ENCODE results near the gene PLEKHH2.

PLEKHH2 gene

DNA sequence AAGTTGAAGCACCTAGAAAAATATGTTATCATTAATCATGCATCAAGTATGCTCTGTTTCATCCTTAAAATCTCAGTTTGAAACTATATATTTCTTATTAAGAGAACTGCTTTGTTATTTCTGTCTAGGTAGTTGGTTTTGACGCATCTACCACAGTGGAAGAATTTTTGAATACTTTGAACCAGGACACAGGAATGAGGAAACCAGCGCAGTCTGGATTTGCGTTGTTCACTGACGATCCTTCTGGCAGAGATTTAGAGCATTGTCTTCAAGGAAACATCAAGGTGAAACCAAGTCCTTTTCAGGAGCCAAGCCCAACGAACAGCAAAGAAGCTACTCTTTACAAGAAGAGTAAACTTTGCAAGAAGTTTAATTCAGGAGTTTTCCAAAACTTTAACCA, 106.6 kb downstream of the PLEKHH2 start:
- no peak for DNase-seq (ENCODE audit: low spot score)
- no peak for ATAC-seq (ENCODE audit: low read depth)
- no peak overlapping the region for H3K27ac ChIP-seq (ENCODE audit: poor library complexity, severe bottlenecking)

DNA sequence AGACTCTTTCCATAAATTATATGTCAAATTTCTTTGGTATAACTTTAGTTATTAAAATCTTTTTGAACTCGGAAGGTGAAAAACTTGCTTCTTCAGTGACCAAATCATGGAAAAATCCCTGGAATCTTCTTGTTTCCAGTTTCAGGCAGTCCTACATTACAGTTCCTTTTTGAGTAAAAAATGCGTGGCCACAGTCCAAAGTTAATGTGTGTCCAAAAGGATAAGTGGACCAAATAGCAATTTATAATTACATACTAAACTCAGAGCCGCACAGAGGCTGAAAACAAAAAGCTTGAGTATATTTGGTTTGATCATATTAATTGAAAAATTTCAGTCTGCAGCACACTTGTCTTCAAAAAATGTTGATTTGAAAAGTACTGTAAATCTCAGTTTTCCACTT, 108.4 kb downstream of the PLEKHH2 start:
- H3K4me3 ChIP-seq (ENCODE audit: severe bottlenecking), result no peak overlapping the region
- H3K27ac ChIP-seq (ENCODE audit: poor library complexity, severe bottlenecking), result no peak overlapping the region
- no peaks in the 10 kb centered on the region for H3K27me3 ChIP-seq (ENCODE audit: insufficient read depth, poor library complexity, severe bottlenecking)
- no peaks in the 10 kb centered on the region for H3K36me3 ChIP-seq (ENCODE audit: low read depth)
- ATAC-seq (ENCODE audit: low read depth), result no peak
- DNase-seq (ENCODE audit: low spot score), result no peak
- TF ChIP-seq, protein P1, sequence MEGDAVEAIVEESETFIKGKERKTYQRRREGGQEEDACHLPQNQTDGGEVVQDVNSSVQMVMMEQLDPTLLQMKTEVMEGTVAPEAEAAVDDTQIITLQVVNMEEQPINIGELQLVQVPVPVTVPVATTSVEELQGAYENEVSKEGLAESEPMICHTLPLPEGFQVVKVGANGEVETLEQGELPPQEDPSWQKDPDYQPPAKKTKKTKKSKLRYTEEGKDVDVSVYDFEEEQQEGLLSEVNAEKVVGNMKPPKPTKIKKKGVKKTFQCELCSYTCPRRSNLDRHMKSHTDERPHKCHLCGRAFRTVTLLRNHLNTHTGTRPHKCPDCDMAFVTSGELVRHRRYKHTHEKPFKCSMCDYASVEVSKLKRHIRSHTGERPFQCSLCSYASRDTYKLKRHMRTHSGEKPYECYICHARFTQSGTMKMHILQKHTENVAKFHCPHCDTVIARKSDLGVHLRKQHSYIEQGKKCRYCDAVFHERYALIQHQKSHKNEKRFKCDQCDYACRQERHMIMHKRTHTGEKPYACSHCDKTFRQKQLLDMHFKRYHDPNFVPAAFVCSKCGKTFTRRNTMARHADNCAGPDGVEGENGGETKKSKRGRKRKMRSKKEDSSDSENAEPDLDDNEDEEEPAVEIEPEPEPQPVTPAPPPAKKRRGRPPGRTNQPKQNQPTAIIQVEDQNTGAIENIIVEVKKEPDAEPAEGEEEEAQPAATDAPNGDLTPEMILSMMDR (IDR thresholded peaks at IDR 0.05; ENCODE audit: poor library complexity, severe bottlenecking), result no peak
- no peaks in the 10 kb centered on the region for H3K9me3 ChIP-seq (ENCODE audit: severe bottlenecking)
- H3K4me1 ChIP-seq (ENCODE audit: insufficient read depth, poor library complexity, severe bottlenecking), result peaks cover 3% of the 10 kb centered on the region

More for the DNA sequence above, 106.6 kb downstream of the PLEKHH2 start:
- TF ChIP-seq, protein P1 (IDR thresholded peaks at IDR 0.05; ENCODE audit: poor library complexity, severe bottlenecking), result no peak
- H3K9me3 ChIP-seq (ENCODE audit: severe bottlenecking), result no peaks in the 10 kb centered on the region
- H3K36me3 ChIP-seq (ENCODE audit: low read depth), result no peaks in the 10 kb centered on the region
- no peak overlapping the region for H3K4me3 ChIP-seq (ENCODE audit: severe bottlenecking)
- H3K4me1 ChIP-seq (ENCODE audit: insufficient read depth, poor library complexity, severe bottlenecking), result peaks cover 3% of the 10 kb centered on the region
- no peaks in the 10 kb centered on the region for H3K27me3 ChIP-seq (ENCODE audit: insufficient read depth, poor library complexity, severe bottlenecking)

DNA sequence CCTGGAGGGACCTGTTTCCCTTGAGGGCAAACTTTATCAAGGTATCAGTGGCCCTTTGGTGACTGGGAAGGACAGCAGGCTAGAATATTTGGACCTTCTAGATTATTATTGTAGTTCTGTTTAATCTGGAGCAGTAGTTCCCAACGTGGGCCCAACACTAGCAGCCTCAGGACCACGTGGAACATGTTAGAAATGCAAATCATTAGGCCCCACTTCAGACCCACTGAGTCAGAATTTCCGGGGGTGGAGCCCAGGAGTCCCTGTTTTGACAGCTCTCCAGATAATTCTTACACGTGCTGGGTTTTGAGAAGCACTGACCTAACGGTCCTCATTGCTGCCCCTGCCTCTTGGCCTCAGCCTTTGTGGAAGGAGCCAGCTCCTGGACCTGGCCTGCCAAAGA, 111.3 kb downstream of the PLEKHH2 start:
- no peak for DNase-seq (ENCODE audit: low spot score)
- Histone ChIP-seq H3K9me3 (ENCODE audit: severe bottlenecking) (no peaks in the 10 kb centered on the region), H3K36me3 (ENCODE audit: low read depth) (no peaks in the 10 kb centered on the region), H3K4me3 (ENCODE audit: severe bottlenecking) (no peak overlapping the region), H3K4me1 (ENCODE audit: insufficient read depth, poor library complexity, severe bottlenecking) (peaks cover 3% of the 10 kb centered on the region), H3K27ac (ENCODE audit: poor library complexity, severe bottlenecking) (no peak overlapping the region), H3K27me3 (ENCODE audit: insufficient read depth, poor library complexity, severe bottlenecking) (no peaks in the 10 kb centered on the region)
- TF ChIP-seq, protein P1 (IDR thresholded peaks at IDR 0.05; ENCODE audit: poor library complexity, severe bottlenecking), result no peak
- no peak for ATAC-seq (ENCODE audit: low read depth)

DNA sequence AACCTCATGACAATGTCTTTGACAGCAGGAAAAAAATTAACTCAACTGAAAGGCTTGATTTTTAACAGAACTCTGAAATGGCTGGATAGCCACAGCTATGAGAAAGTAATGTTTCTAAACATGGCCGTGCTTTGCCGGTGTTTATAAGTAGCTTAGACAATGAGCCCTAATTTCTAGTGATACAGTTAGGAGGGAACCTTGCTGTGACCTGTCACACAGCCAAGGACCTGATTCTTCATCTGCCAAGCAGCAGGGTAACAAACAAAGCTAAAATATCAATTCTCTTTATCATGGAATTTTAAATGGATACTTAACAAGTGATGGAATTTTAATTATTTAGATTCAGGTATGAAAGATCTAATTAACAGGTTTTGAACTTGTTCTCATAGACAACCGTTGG, 112.5 kb downstream of the PLEKHH2 start:
- ATAC-seq (ENCODE audit: low read depth) (no peak), DNase-seq (ENCODE audit: low spot score) (no peak)
- Histone ChIP-seq H3K9me3 (ENCODE audit: severe bottlenecking) (no peaks in the 10 kb centered on the region), H3K4me1 (ENCODE audit: insufficient read depth, poor library complexity, severe bottlenecking) (peaks cover 3% of the 10 kb centered on the region), H3K4me3 (ENCODE audit: severe bottlenecking) (no peak overlapping the region), H3K27ac (ENCODE audit: poor library complexity, severe bottlenecking) (no peak overlapping the region), H3K36me3 (ENCODE audit: low read depth) (no peaks in the 10 kb centered on the region), H3K27me3 (ENCODE audit: insufficient read depth, poor library complexity, severe bottlenecking) (no peaks in the 10 kb centered on the region)
- TF ChIP-seq, protein P1 (IDR thresholded peaks at IDR 0.05; ENCODE audit: poor library complexity, severe bottlenecking), result no peak

DNA sequence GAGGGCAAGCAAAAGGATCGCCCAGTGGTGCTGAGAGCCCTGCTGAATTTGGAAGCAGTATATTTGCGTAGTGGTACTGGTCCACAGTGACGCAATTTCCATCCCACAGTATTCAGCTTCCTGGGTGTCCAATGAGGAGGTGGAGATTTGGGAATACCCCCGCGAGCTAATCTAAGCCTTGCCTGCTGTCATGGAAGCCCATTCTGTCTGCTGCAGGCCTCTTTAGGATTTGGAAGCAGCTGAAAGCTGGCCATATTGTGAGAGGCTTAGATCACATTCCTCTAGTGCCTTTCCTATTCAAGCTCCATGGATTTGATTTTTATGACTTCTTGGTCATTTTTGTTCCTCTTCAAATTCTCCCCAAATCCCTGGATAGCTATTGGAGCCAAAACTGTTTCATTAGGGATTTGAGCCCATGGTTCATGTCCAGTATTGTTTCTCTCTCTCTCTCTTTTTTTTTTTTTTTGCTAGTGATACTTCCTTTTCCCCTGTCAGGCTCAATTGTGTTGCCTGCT, 114.5 kb downstream of the PLEKHH2 start:
- H3K27ac ChIP-seq (ENCODE audit: poor library complexity, severe bottlenecking), result no peak overlapping the region
- TF ChIP-seq, protein P1 (IDR thresholded peaks at IDR 0.05; ENCODE audit: poor library complexity, severe bottlenecking), result no peak
- no peak overlapping the region for H3K4me3 ChIP-seq (ENCODE audit: severe bottlenecking)
- no peaks in the 10 kb centered on the region for H3K9me3 ChIP-seq (ENCODE audit: severe bottlenecking)
- DNase-seq (ENCODE audit: low spot score) (no peak), ATAC-seq (ENCODE audit: low read depth) (no peak)
- H3K36me3 ChIP-seq (ENCODE audit: low read depth), result no peaks in the 10 kb centered on the region
- no peaks in the 10 kb centered on the region for H3K27me3 ChIP-seq (ENCODE audit: insufficient read depth, poor library complexity, severe bottlenecking)
- no peaks in the 10 kb centered on the region for H3K4me1 ChIP-seq (ENCODE audit: insufficient read depth, poor library complexity, severe bottlenecking)
